HS-27A (cell line): Measurements from ENCODE around the gene VEPH1.
A peak's percentile ranks its signal among the peaks of the same experiment; 100 is the strongest.
"Not testable (repeated sequence)": the region's sequence is repeated elsewhere in the genome, so short reads cannot be mapped to it uniquely, and the experiment has no call there.

ENCODE experiments used
- DNase-seq: peaks from one replicate; pipeline ENCODE4 v3.0.0-alpha.2; 2012; ENCODE audit warnings: low read depth, missing footprints

Gene VEPH1

DNA sequence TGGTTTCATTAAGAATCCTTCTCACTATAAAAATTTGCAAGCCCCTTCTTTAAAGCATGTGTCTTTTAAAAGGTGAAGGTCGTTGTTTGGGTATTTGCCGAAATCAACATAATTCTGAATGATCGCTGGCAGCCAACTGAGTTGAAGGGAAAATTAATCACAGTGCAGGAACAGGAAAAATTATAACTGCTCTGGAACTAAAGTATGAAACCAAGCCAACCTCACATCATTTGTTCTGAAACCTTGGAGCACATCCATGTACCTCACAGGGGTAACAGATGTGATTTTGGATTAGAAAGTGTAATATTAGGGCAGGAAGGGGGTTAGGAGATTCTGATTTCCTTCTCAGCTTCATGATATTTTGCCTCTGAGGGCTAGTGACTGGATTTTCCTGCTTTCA lies 118.7 kb downstream of the VEPH1 start:
- DNase-seq: no peak

DNA sequence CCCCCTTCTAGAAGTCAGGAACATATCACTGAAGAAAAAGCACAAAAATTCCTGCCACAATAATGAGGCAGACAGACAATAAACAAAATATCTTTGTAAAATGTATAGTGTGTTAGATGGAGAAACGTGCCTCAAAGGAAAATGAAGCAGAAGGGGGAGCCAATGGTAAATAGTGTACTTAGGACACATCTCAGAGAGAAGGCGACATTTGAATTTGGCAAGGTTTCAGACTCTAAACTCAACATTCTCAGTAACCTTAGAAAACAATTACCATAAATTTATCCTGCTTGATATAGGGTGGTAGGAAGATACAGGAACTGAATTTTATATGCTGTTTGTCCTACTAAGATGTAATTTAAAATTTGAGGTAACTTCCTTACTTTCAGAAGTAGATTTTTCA lies 119.2 kb downstream of the VEPH1 start:
- no peak for DNase-seq

DNA sequence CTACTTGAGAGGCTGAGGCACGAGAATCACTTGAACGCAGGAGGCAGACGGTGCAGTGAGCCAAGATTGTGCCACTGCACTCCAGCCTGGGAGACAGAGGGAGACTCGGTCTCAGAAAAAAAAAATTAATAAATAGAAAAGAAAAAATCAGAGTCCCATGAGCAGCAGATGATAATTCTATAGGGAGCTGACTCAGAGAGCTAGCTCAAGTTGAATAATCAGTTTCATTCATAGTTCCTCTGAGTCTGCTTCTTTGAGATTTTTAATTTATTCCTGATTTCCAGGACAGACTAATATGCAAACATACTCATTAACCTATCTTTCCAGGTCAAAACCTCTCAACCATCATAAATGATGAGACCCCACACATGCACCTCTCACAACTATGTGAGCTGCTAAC lies 121.6 kb downstream of the VEPH1 start:
- DNase-seq: no peak

DNA sequence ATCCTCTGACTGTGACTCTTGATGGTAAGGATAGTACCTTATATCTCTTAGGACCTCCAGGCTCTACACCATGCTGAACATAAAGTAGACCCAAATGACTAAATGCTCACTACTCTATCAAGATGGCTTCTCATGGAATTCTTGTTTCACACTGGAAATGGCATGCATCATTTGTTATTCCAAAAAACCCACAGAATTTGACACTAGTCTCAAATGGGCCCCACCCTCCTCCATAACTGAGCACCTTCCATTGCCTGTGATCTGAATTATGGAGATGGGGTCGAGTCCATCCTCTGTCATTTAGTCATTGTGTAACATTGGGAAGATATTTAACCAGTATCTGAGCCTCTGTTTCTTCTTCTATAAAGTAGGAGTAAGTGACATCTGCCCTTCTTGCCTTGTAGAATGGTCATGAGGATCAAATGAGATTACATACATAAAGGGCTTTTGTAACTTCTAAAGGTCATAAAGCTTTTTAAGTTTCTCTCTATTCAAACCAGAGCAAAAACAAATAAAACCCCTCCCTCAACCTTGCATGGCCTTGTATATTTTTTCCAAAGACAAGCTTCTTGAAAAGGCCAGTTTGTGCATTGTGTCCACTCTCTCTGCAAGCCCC lies 123.6 kb downstream of the VEPH1 start:
- no peak for DNase-seq

DNA sequence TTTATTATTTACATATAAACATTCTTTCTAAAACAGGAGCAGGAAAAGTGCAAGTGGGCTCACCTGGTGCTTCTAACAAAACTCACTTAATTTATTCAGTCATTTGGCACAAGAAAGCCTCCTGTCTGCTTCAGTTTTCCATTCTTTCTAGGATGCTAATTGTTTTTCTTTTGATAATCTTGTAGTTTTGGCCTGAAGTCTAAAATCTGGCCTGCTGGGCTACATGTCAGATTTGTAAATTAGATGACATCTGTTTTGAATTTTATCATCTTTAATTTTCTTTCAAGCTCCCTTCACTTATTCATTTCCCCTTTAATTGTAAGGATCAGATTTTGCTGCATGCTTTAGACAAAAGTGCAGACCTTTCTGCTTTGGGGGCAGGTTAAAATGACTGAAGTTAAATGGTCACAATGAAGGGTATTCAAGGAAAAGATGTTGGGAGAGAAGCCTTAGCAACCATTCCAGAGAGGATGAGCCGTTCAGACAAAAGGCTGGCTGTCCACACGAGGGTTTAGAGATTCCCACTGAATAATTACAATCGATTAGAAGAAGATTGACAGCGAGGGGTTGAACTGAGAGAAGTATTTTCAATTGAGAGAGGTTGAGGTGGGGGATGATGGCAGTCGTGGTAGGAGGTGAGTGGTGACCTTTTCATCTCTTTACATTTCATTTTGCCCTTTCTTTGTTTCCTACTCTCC lies 126.5 kb downstream of the VEPH1 start:
- no peak for DNase-seq

DNA sequence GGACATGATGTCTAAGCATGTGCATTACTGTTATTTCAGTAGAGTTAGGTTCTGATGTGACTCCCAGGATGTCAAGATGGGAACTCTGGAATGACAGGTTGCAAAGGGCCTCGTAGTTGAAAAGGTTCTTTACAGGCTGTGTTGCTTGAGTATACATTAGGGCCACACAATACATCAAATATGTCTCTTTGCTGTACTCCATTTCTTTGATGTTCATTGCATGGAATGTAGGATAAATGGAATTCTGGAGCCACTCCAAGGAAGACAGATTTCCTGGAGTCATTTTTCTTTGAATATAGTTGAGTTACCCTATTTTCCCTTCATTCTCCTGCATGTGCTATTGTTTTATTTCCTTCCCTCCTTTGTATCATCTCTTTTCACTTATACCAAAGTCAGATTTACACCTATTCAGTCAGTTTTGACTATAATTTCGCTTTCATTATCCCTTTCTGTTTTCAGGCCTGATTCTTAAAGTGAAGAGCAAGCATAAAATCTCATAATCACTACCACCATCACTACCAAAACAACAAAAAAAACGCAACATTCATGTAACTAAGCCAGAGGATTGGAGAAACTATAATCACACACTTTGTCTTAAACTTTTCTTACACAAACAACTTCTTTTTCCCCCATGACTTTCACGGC lies 127.8 kb downstream of the VEPH1 start:
- no peak for DNase-seq

DNA sequence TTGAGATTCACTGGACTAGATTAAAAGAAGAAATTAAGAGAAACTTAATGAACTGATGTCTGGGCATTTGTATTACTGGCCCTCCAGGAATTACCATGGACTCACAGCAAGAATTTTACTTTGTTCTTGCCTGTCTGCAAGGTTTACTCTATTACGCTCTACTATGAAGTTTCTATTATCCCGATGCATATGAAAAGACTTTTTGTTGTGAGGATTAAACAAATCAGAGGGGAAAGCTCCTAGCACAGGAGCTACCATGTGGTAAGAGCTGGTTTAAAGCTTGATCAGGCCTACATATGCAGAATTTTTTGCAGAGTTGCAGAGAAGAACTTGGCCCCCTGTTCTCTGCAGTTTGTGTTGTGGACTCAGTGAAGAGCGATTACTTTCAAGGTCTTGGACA lies 128.3 kb downstream of the VEPH1 start:
- DNase-seq: no peak

DNA sequence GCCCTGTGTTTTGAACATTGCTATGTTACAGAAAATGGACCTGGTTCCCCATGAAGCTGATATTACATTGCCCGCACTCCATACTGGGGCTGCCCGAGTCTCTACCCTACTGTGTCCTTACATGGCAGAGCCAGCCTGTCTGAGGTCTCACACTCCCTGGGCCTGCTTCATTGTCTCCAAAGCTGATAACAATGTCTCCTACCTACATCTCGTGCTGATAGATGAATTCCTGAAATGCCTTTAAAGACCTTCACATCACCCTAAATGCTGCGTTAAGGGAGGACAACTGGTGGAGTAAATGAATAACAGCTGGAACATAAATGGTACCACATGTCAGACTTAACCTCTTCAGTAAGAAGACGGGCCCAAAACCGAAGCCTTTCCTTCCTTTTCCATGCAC lies 129.4 kb downstream of the VEPH1 start:
- no peak for DNase-seq

DNA sequence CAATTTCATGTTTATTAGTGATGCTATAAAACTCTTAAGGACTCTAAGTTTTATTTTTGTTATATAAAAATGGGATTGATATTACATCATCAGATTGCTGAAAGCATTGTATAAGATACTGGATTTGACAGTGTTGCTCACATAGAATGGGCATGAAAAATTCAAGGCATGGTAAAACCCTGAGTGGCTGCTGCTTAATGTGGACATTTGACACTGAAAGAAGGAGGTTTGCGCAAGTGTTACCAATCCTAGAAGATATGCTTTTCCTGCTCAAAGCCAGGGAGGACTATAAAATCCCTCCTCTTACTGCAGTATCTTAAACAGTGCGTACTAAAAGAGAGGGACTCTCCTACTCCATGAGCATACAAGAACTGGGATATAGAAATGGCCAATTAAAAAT lies 132.3 kb downstream of the VEPH1 start:
- DNase-seq: no peak

DNA sequence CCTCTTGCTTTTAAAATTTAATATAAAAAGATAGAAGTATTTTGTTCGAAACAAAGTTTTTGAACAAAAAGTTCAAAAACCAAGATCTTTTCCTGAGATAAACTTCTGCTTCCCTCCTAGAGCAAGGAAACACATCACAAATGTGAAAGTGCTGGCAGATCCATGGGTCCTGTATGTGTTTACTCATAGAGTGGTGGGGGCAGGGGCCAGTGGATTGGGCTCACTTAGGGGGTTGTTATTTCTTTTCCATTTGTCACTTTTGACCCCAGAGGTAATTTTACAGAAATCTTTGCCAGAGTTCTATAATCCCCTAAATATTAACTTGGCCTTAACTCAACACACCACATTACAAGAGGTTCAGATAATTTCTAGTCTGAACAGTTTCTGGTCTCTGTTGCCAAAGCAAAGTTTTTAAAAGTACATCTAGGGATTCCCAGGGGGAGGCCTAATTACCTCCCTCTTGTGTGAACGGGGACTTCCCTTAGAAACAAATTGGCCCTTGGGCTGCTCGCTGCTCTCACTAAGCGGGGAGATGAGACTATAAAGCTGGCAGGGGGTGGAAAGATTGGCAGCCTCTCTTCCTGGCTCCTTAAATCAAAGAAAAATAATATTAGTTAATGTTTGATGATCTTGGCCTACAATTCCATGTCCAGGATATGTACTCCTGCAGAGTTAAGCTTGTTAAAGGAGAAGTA lies 133.3 kb downstream of the VEPH1 start:
- DNase-seq: no peak

DNA sequence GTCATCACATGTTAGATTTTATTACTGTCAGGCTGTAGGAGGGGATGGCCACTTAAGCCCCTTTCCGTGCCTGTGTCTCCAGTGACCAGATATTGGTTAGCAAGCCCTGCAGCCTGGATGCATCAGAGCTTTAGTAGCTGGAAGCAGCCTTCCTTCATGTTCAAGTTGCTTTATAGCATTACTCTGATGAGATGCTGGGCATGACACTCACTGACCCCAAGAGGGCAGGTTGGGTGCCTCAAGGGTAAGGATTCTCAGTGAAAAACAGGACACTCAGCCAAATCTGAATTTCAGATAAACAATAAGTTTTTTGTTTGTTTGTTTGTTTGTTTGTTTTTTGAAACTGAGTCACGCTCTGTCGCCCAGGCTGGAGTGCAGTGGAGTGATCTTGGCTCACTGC lies 135.0 kb downstream of the VEPH1 start:
- DNase-seq: no peak

DNA sequence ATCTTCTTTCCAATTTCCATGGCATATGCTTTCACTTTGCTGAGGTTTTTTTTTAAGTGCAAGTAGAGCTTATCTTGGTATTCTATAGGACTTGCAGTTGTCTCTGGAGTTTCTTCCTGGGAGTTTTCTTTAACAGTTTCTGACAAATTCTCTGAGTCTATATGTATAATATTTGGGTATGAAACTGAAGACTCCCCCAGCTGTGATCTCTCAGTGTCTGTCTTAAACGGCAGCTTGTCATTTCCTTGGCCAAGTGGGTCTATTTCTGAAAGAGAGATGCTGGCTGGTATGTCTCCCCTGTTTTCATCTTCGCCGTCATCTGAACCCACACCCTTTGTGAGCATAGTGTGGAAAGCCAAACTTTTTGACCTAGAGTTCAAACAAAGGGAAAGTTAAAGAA lies 139.8 kb downstream of the VEPH1 start:
- no peak for DNase-seq

DNA sequence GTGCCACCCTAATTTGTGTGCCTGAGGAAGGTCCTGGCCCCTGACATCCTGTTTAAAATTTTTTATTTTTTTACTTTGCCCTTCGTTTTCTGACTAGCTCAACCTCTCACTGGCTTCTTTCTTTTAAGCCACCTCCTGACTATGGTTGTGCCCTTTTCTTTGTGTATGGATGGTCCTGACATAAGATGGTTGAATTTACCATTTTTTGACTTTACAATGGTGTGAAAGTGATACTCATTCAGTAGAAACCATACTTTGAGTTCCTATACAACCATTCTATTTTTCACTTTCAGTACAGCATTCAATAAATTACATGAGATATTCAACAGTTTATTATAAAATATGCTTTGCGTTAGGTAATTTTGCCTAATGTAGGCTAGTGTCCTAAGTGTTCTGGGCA lies 140.9 kb downstream of the VEPH1 start:
- DNase-seq: no peak

DNA sequence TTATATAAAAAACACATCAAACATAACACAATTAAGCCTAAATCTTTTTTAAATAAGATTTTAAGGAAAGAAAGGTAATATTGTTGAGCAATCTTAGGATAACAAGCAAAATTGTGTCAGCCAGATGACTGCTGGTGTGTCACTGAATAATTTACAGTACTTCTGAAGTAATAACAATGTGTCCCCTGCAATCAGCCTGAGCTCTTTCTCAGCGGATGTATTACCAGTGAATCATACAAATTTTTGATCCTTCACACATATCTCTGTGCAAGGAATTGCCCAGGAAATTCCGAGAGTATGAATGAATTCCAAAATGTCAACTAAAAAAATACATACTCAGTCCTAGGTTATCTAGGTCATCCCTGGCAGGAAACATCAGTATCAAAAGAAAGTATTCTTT lies 143.2 kb downstream of the VEPH1 start:
- peak; percentile 91 for DNase-seq

DNA sequence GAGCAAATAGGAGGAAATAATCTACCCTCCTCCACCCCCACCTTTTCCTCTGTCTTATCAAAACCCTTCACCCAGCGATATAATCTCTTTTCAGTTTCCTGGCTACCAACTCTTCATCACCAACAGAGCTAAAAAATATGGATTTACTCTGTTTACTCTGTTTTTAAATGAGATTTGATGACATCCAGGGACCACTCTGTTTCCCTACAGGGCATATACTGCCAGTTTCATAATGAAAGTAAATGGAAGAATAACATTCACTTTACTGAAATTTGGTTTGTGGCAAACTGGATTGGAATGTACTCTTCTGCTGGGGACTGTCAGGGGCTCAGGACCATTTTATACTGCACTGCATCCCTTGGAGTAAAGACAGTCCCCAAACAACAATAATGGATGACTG lies 146.7 kb downstream of the VEPH1 start:
- DNase-seq: no peak

DNA sequence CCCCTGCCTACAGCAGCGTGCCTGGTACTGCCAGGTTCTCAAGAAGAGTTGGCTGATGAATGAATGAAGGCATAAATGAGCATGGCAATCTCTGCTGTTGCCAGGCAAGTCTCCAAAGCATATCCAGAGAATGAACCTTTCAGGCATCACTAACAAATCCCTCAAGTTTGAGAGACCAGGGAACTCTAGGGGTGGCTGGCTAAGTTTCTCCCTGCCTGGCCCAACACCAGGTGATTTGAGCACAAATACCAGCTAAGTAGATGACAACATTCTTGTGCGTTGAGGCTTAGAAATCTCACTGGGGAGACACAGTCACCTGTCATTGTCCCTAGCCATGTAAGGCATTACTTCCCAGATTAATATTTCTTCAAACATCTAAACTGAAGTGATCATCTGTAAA lies 147.9 kb downstream of the VEPH1 start:
- no peak for DNase-seq

DNA sequence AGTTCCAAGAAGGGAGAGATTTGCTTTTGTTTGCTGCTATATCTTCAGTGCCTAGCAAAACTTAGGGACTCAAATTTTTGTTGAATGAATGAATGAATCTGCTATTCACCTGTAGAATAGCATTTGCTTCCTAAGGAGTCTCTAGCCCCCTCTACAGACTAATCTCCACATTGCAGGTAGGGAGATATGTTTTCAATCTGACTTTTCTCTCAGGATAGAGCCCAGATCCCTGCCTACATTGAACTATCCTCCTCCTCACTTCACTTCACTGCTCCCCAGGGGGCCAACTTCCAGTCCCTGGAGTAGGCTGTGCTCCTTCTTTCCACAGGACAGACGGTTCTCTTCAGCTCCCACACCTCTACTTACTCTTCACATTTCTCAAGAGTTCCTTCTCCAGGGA lies 148.5 kb downstream of the VEPH1 start:
- no peak for DNase-seq

DNA sequence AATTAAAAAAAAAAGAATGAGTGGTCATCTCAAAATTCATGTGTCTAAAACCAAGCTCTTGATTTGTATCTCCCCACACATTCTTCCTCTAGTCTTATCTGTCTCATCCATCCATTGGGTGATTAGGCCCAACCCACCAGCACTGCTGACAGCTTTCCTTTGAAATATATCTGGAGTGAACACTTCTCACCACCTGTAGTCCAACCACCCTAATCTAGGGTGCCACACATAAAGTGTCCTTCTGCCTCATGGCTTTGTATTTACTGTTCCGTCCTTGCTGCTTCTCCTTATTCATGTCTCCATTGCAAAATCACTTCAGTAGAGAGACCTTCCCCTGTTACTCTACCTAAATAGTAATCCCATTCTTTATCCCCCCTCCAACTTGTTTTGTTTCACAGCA lies 149.0 kb downstream of the VEPH1 start:
- no peak for DNase-seq

DNA sequence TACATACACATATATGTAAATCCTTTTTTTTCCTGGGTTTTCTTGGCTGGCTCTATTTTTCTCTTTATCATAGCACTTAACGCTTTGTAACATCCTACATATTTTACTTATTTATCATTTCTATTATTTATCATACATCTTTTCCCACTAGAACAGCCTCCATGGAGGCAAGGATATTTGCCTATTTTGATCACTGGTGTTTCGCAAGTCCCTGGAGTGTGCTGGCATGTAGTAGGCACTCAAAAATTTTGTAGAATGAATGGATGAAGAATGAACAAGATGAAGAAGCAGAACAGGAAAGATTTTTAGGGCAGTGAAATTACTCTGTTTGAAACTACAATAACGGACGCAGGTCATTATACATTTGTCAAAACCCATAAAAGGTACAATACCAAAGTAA lies 149.6 kb downstream of the VEPH1 start:
- DNase-seq: no peak

DNA sequence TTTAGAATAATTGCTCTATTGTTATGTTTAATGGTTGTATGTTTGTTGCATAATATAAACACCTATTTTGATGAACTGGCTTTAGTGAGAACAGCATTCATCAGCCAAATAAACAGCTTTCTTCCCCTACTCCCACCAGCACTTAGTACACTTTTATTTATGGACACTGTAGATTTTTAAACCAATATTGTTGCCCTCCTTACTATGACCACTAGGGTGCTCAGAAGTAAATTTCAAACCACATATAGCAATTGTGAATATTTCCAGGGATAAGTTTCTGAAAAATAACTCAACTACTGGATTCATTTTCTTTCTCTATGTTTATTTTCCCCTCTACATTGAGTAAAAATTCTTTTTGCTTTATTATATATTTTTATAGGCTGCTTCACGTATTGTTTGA lies 151.2 kb downstream of the VEPH1 start:
- DNase-seq: no peak

DNA sequence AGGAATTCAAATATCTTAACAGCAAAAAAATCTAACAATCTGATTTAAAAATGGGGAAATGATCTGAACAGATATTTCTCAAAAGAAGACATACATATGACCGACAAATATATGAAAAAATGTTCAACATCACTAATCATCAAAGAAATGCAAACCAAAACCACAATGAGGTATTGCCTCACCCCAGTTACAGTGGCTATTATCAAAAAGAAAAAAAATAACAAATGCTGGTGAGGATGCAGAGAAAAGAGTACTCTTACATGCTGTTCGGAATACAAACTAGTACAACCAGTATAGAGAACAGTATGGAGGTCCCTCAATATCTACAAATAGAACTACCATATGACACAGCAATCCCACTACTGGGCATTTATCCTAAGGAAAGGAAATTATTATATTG lies 152.6 kb downstream of the VEPH1 start:
- not testable (repeated sequence) for DNase-seq

DNA sequence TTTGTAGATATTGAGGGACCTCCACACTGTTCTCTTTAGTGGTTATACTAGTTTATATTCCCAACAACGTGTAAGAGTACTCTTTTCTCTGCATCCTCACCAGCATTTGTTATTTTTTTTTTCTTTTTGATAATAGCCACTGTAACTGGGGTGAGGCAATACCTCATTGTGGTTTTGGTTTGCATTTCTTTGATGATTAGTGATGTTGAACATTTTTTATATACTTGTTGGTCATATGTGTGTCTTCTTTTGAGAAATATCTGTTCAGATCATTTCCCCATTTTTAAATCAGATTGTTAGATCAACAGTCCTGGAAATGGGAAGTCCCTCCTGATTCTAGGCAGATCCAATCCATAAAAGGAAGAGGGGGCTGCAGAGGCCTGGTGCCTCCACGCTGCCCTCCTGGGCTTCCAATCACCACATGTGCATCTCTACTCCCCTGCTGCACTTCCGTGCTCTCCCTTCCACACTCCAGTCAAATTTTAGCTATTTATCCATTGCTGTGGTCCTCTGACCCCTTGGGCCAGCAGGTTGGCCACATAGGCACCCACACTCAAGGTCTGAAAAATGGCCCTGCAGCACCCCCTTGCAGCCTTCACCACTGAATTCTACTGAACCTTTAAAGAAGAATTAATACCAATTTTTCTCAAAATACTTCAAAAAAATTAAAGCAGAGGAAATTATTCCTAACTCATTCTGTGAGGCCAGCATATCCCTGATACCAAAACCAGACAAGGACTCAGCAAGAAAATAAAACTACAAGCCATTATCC lies 154.7 kb downstream of the VEPH1 start:
- not testable (repeated sequence) for DNase-seq
